Heart right ventricle (tissue), 16 donors: ENCODE measurements around the gene TYW1B. TPM values are rescaled to one million over a fixed set of nuclear protein-coding genes. Genes with fewer than 3 reads are reported as not detected.
"Not testable (repeated sequence)": the region's sequence is repeated elsewhere in the genome, so short reads cannot be mapped to it uniquely, and the experiment has no call there.

ENCODE experiments used
- ATAC-seq, 8 donors: fragments of 200-7000 bp; cut with Tn5 transposase; one replicate each; pipeline ENCODE4 v1.9.1; 2020; ENCODE audit warnings: mild to moderate bottlenecking in 8 of 8, moderate library complexity in 8 of 8, moderate number of reproducible peaks in 1 of 8
- DNase-seq, 2 donors: peaks; one replicate each; pipeline ENCODE4 v3.0.0-alpha.2; 2020
- H3K27ac ChIP-seq, 10 donors: fragments of 200-600 bp; sonication (generic) in 2 of 10; one replicate each; pipeline versions ENCODE4 v1.5.0 to v1.8.0; 2020 to 2022; ENCODE audit warnings: mild to moderate bottlenecking in 3 of 10
- H3K27me3 ChIP-seq, 7 donors: fragments of 200-600 bp; one replicate each; pipeline ENCODE4 v1.8.0; 2021 to 2022; ENCODE audit warnings: mild to moderate bottlenecking in 2 of 7
- H3K36me3 ChIP-seq, 9 donors: fragments of 200-600 bp; sonication (generic) in 1 of 9; one replicate each; pipeline versions ENCODE4 v1.5.0 to v1.8.0; 2020 to 2022; ENCODE audit warnings: mild to moderate bottlenecking in 2 of 9
- H3K4me1 ChIP-seq, 9 donors: fragments of 200-600 bp; sonication (generic) in 1 of 9; one replicate each; pipeline versions ENCODE4 v1.5.0 to v1.8.0; 2020 to 2022; ENCODE audit warnings: mild to moderate bottlenecking in 4 of 9
- H3K4me3 ChIP-seq, 10 donors: fragments of 200-600 bp; sonication (generic) in 2 of 10; one replicate each; pipeline versions ENCODE4 v1.5.0 to v1.8.0; 2020 to 2022; ENCODE audit warnings: mild to moderate bottlenecking in 7 of 10, moderate library complexity in 2 of 10
- H3K9me3 ChIP-seq, 11 donors: fragments of 200-600 bp in 10 of 11; sonication (generic) in 2 of 11; one replicate each; pipeline versions ENCODE4 v1.5.0 to v1.8.0; 2013 to 2022; ENCODE audit warnings: mild to moderate bottlenecking in 2 of 11, control low read depth in 1 of 11, moderate library complexity in 1 of 11
- CTCF ChIP-seq, 9 donors: fragments of 200-600 bp; sonication (generic) in 2 of 9; IDR thresholded peaks; one replicate each; pipeline versions ENCODE4 v1.5.0 to v1.8.0; 2021 to 2022; ENCODE audit warnings: antibody characterized with exemption in 9 of 9, mild to moderate bottlenecking in 5 of 9, moderate library complexity in 1 of 9
- WGBS, 2 donors: extraction: QIAGEN DNeasy Blood & Tissue Kit; methylation state at CpG; one replicate each; pipeline ENCODE4 v1.1.7; 2013; ENCODE audit warnings: inconsistent platforms in 1 of 2; 5-methylcytosine and 5-hydroxymethylcytosine counted together
- intact Hi-C, 10 donors: fragments of 100-400 bp; cut with DNase I; formaldehyde crosslinking; loops; one replicate each; pipeline versions ENCODE4 v1.11.1 to v1.14.2; 2022
- polyA plus RNA-seq, 2 donors: library from polyadenylated mRNA; stranded (reverse); fragments of 200-250 nt; gene quantifications; one replicate each; pipeline ENCODE4 v1.2.3, GENCODE V29; 2013
- total RNA-seq, 10 donors: library from RNA; stranded (reverse); fragmentation: NEBNext Ultra II Directional in 3 of 10; extraction: Animal tissue kit (Norgen Biotek cat#: 25700) in 3 of 10; gene quantifications; one replicate each; pipeline versions ENCODE4 v1.2.1 to v1.2.4, GENCODE V29; 2021 to 2023
- donor health status: Arrhythmogenic right ventricular cardiomyopathy.
- donor health status: ischemic (EF 13 %, LVEDD 7.1; RV severe dilation, severe dysfunction).
- donor health status: healthy with polysubstance abuse.
- donor health status: DM: no; HTN: yes; CAD: no.
- donor health status: DM: no; HTN: no; CAD: no.
- donor health status: ischemic (EF 25% LVEDD 6.9; RV normal size, moderate dysfunction).
- donor health status: ischemic (EF 25% LVEDD 5.7; RV mildly dilated, moderate dysfunction).
- donor health status: healthy.
- donor health status: DM: yes; HTN: yes; CAD: no.
- donor health status: Ischemic cardiomyopathy.
- donor health status: ischemic (EF 35%, LVEDD 5.7; RV mildly dilated, moderate dysfunction).
- donor health status: nonischemic (EF 11% LVEDD 7.7; RV severe dilation, severe dysfunction).
- donor health status: DM: yes; HTN: yes; CAD: no.
- donor health status: PGD.
- donor health status: ischemic (EF 29% LVEDD 5.4; RV normal size, mild dysfunction).
- donor health status: nonischemic (EF 23%, LVEDD 6.1; RV moderate dilation, normal function).

TYW1B gene
- total and polyA plus RNA-seq, 12 donors: 0.90 to 4.7 (median 1.8) TPM

GRCh38 chr7:72603073-72603472 lies 224.9 kb downstream of the TYW1B start:
- ATAC-seq: no peak
- DNase-seq: no peak
- TF ChIP-seq CTCF (IDR thresholded peaks at IDR 0.05): no peak
- intact Hi-C loops: no loop called here
- Histone ChIP-seq H3K4me3 (no peak overlapping the region), H3K9me3 (no peaks in the 10 kb centered on the region), H3K36me3 (no peaks in the 10 kb centered on the region), H3K4me1 (peaks cover 0 to 2% (median 0%) of the 10 kb centered on the region in 9 donors), H3K27me3 (no peaks in the 10 kb centered on the region), H3K27ac (no peak overlapping the region)
- 94 to 96% methylated on average over 5 of the region's 5 CpGs for WGBS, 2 donors

GRCh38 chr7:72601683-72602082 lies 226.3 kb downstream of the TYW1B start:
- H3K4me1 ChIP-seq, H3K27me3 ChIP-seq, H3K4me3 ChIP-seq, DNase-seq, H3K9me3 ChIP-seq, ATAC-seq, intact Hi-C loops, H3K27ac ChIP-seq, H3K36me3 ChIP-seq: not testable (repeated sequence)
- WGBS, 2 donors: 29 to 41% methylated on average over 2 of the region's 2 CpGs

- Histone ChIP-seq H3K9me3 (peaks cover 0 to 35% (median 4%) of the 10 kb centered on the region in 11 donors), H3K36me3 (peaks cover 0 to 11% (median 0%) of the 10 kb centered on the region in 9 donors)
- DNase-seq, H3K27me3 ChIP-seq, ATAC-seq, H3K4me3 ChIP-seq, intact Hi-C loops, H3K27ac ChIP-seq, H3K4me1 ChIP-seq: not testable (repeated sequence)
- WGBS, 2 donors: 95 to 97% methylated on average over 4 of the region's 4 CpGs
Measured at GRCh38 chr7:72590023-72590422, 238.0 kb downstream of the TYW1B start.

- H3K27me3 ChIP-seq, DNase-seq, H3K27ac ChIP-seq, intact Hi-C loops, H3K4me3 ChIP-seq, ATAC-seq: not testable (repeated sequence)
- 94 to 97% methylated on average over 3 of the region's 3 CpGs for WGBS, 2 donors
- Histone ChIP-seq H3K9me3 (peaks cover 0 to 35% (median 4%) of the 10 kb centered on the region in 11 donors), H3K36me3 (peaks cover 0 to 11% (median 0%) of the 10 kb centered on the region in 9 donors), H3K4me1 (peaks cover 0 to 15% (median 0%) of the 10 kb centered on the region in 9 donors)
Measured at GRCh38 chr7:72587267-72587666, 240.7 kb downstream of the TYW1B start.

GRCh38 chr7:72584576-72584975 lies 243.4 kb downstream of the TYW1B start:
- intact Hi-C loops, H3K27ac ChIP-seq, DNase-seq, H3K27me3 ChIP-seq, H3K36me3 ChIP-seq, ATAC-seq, H3K4me3 ChIP-seq: not testable (repeated sequence)
- Histone ChIP-seq H3K9me3 (peaks cover 0 to 16% (median 0%) of the 10 kb centered on the region in 11 donors), H3K4me1 (peaks cover 0 to 15% (median 0%) of the 10 kb centered on the region in 9 donors)
- 96 to 98% methylated on average over 8 of the region's 8 CpGs for WGBS, 2 donors

- peak; percentile 33 to 92 (median 71) for ATAC-seq
- intact Hi-C loops, H3K36me3 ChIP-seq, H3K4me3 ChIP-seq, DNase-seq, H3K27me3 ChIP-seq: not testable (repeated sequence)
- WGBS, 2 donors: 46 to 54% methylated on average over 3 of the region's 3 CpGs
- Histone ChIP-seq H3K4me1 (peaks cover 0 to 15% (median 0%) of the 10 kb centered on the region in 9 donors), H3K9me3 (peaks cover 0 to 16% (median 0%) of the 10 kb centered on the region in 11 donors), H3K27ac (peak overlapping the region in 1 of 10 donors; percentile 6)
Measured at GRCh38 chr7:72583620-72584361, 244.2 kb downstream of the TYW1B start.

- ATAC-seq, intact Hi-C loops, H3K4me3 ChIP-seq, DNase-seq, H3K36me3 ChIP-seq, H3K27me3 ChIP-seq, H3K9me3 ChIP-seq, H3K27ac ChIP-seq: not testable (repeated sequence)
- WGBS, 2 donors: 87 to 90% methylated on average over 9 of the region's 9 CpGs
- H3K4me1 ChIP-seq: peaks cover 0 to 15% (median 0%) of the 10 kb centered on the region in 9 donors
Measured at GRCh38 chr7:72580142-72580770, 247.7 kb downstream of the TYW1B start.
